HEK293 (cell line): ENCODE measurements around the gene NMNAT2.
A peak's percentile ranks its signal among the peaks of the same experiment; 100 is the strongest.

Experiments
- CTCF ChIA-PET: fragments of 350-600 bp; formaldehyde crosslinking; extraction: SDS; loops from one replicate; lab custom pipeline; 2021; ENCODE audit warnings: antibody characterized with exemption; lab: Yijun Ruan, JAX
- POLR2A ChIA-PET: fragments of 300-600 bp; formaldehyde crosslinking; extraction: SDS; loops from one replicate; lab custom pipeline; 2020; ENCODE audit warnings: antibody characterized with exemption, inconsistent platforms; lab: Yijun Ruan, JAX
- H3K27ac ChIP-seq: fragments of 200-500 bp; sonication (Bioruptor generic); 2 replicates; pipeline ENCODE4 v1.5.1; 2014; ENCODE audit warnings: low read depth, low read length, control low read depth, inconsistent platforms; ENCODE audit errors: extremely low read depth
- H3K36me3 ChIP-seq, 2 experiments: fragments of 200-500 bp in 1 of 2; sonication (Bioruptor generic) in 1 of 2; 1 replicate in 1 of 2; 2 replicates in 1 of 2; pipeline ENCODE4 v1.5.1; 2014 to 2017; ENCODE audit warnings: inconsistent platforms in 2 of 2, low read length in 2 of 2; ENCODE audit not compliant: control insufficient read depth in 2 of 2, insufficient read depth in 1 of 2
- H3K4me1 ChIP-seq: fragments of 200-500 bp; sonication (Bioruptor generic); 2 replicates; pipeline ENCODE4 v1.5.1; 2014; ENCODE audit warnings: mild to moderate bottlenecking, low read length, inconsistent platforms; ENCODE audit not compliant: control insufficient read depth, insufficient read depth
- H3K4me3 ChIP-seq: 2 replicates; pipeline ENCODE4 v1.5.1; 2011; ENCODE audit warnings: low read depth, mild to moderate bottlenecking, control low read depth, low read length, moderate library complexity
- H3K9me3 ChIP-seq: fragments of 200-500 bp; sonication (Bioruptor generic); 2 replicates; pipeline ENCODE4 v1.5.1; 2014; ENCODE audit warnings: low read depth, low read length, inconsistent platforms; ENCODE audit not compliant: control insufficient read depth, insufficient read depth
- EGR2 ChIP-seq: fragments of 450-650 bp; formaldehyde crosslinking; IDR thresholded peaks from 2 replicates; pipeline ENCODE4 v1.5.1; 2016; ENCODE audit warnings: low read depth, missing biosample characterization, missing genetic modification characterization
- FEZF1 ChIP-seq: fragments of 450-650 bp; formaldehyde crosslinking; IDR thresholded peaks from 2 replicates; pipeline ENCODE4 v1.5.1; 2016; ENCODE audit warnings: missing biosample characterization, missing genetic modification characterization
- GLIS1 ChIP-seq: fragments of 450-650 bp; formaldehyde crosslinking; IDR thresholded peaks from 2 replicates; pipeline ENCODE4 v1.5.1; 2016; ENCODE audit warnings: missing biosample characterization, missing genetic modification characterization
- OSR2 ChIP-seq: fragments of 450-650 bp; formaldehyde crosslinking; IDR thresholded peaks from 2 replicates; pipeline ENCODE4 v1.5.1; 2016; ENCODE audit warnings: missing biosample characterization, missing genetic modification characterization
- PRDM10 ChIP-seq: fragments of 450-650 bp; formaldehyde crosslinking; IDR thresholded peaks from 2 replicates; pipeline ENCODE4 v1.5.1; 2016; ENCODE audit warnings: missing biosample characterization, missing genetic modification characterization
- RBAK ChIP-seq: fragments of 450-650 bp; formaldehyde crosslinking; IDR thresholded peaks from 2 replicates; pipeline ENCODE4 v1.5.1; 2016; ENCODE audit warnings: missing biosample characterization, missing genetic modification characterization
- SETDB1 ChIP-seq: IDR thresholded peaks from one replicate; pipeline ENCODE4 v1.6.1; 2017; ENCODE audit warnings: mild to moderate bottlenecking, low read length, moderate library complexity, mixed read lengths; ENCODE audit not compliant: insufficient read length
- WT1 ChIP-seq: fragments of 450-650 bp; formaldehyde crosslinking; IDR thresholded peaks from 2 replicates; pipeline ENCODE4 v1.5.1; 2016; ENCODE audit warnings: missing biosample characterization, missing genetic modification characterization
- ZBTB11 ChIP-seq: fragments of 450-650 bp; formaldehyde crosslinking; conservative IDR thresholded peaks from 2 replicates; pipeline ENCODE4 v1.5.1; 2016; ENCODE audit warnings: low read depth, missing biosample characterization, missing genetic modification characterization
- ZFHX2 ChIP-seq: fragments of 450-650 bp; formaldehyde crosslinking; conservative IDR thresholded peaks from 2 replicates; pipeline ENCODE4 v1.5.1; 2016; ENCODE audit warnings: missing biosample characterization, missing genetic modification characterization
- ZNF121 ChIP-seq: fragments of 450-650 bp; formaldehyde crosslinking; IDR thresholded peaks from 2 replicates; pipeline ENCODE4 v1.5.1; 2016; ENCODE audit warnings: missing biosample characterization, missing genetic modification characterization
- ZNF274 ChIP-seq, 2 experiments: fragments of 200-500 bp in 1 of 2; fragments of 450-650 bp in 1 of 2; sonication (Bioruptor generic) in 1 of 2; formaldehyde crosslinking in 1 of 2; IDR thresholded peaks; 2 replicates each; pipeline versions ENCODE4 v1.5.1 to v1.6.1; 2014 to 2016; ENCODE audit warnings: borderline replicate concordance in 1 of 2, inconsistent platforms in 1 of 2, low read length in 1 of 2, missing biosample characterization in 1 of 2, missing genetic modification characterization in 1 of 2
- ZNF362 ChIP-seq: fragments of 450-650 bp; formaldehyde crosslinking; IDR thresholded peaks from 2 replicates; pipeline ENCODE4 v1.5.1; 2016; ENCODE audit warnings: missing biosample characterization, missing genetic modification characterization
- ZNF398 ChIP-seq: fragments of 450-650 bp; formaldehyde crosslinking; IDR thresholded peaks from 2 replicates; pipeline ENCODE4 v1.5.1; 2017; ENCODE audit warnings: missing biosample characterization, missing genetic modification characterization
- ZNF561 ChIP-seq: fragments of 450-650 bp; IDR thresholded peaks from 2 replicates; pipeline ENCODE4 v1.5.1; 2018; ENCODE audit warnings: missing biosample characterization, missing genetic modification characterization, borderline replicate concordance
- ZNF600 ChIP-seq: fragments of 450-650 bp; formaldehyde crosslinking; IDR thresholded peaks from 2 replicates; pipeline ENCODE4 v1.5.1; 2016; ENCODE audit warnings: missing biosample characterization, missing genetic modification characterization
- ZNF623 ChIP-seq: fragments of 450-650 bp; formaldehyde crosslinking; IDR thresholded peaks from 2 replicates; pipeline ENCODE4 v1.5.1; 2016; ENCODE audit warnings: missing biosample characterization, missing genetic modification characterization
- ZNF639 ChIP-seq: fragments of 450-650 bp; formaldehyde crosslinking; IDR thresholded peaks from 2 replicates; pipeline ENCODE4 v1.5.1; 2016; ENCODE audit warnings: missing biosample characterization, missing genetic modification characterization
- ZNF654 ChIP-seq: fragments of 450-650 bp; formaldehyde crosslinking; IDR thresholded peaks from 2 replicates; pipeline ENCODE4 v1.5.1; 2016; ENCODE audit warnings: low read depth, missing biosample characterization, missing genetic modification characterization
- ZNF660 ChIP-seq: fragments of 450-650 bp; IDR thresholded peaks from 2 replicates; pipeline ENCODE4 v1.5.1; 2018; ENCODE audit warnings: missing biosample characterization, mild to moderate bottlenecking, missing genetic modification characterization
- ZNF664 ChIP-seq: fragments of 450-650 bp; formaldehyde crosslinking; IDR thresholded peaks from 2 replicates; pipeline ENCODE4 v1.5.1; 2016; ENCODE audit warnings: missing biosample characterization, missing genetic modification characterization
- ZNF677 ChIP-seq: fragments of 450-650 bp; IDR thresholded peaks from 2 replicates; pipeline ENCODE4 v1.5.0; 2018; ENCODE audit warnings: missing biosample characterization, mild to moderate bottlenecking, missing genetic modification characterization, moderate library complexity
- ZNF777 ChIP-seq: fragments of 450-650 bp; formaldehyde crosslinking; IDR thresholded peaks from 2 replicates; pipeline ENCODE4 v1.5.1; 2017; ENCODE audit warnings: missing biosample characterization, missing genetic modification characterization, borderline replicate concordance
- ZNF791 ChIP-seq: fragments of 450-650 bp; formaldehyde crosslinking; IDR thresholded peaks from 2 replicates; pipeline ENCODE4 v1.5.1; 2016; ENCODE audit warnings: missing biosample characterization, missing genetic modification characterization
- ZSCAN16 ChIP-seq: fragments of 450-650 bp; formaldehyde crosslinking; IDR thresholded peaks from 2 replicates; pipeline ENCODE4 v1.5.1; 2016; ENCODE audit warnings: missing biosample characterization, missing genetic modification characterization

NMNAT2 gene

GRCh38 chr1:183237046-183237445 is 181.1 kb downstream of the NMNAT2 start (continued):
- TF ChIP-seq ZBTB11 (tag by site-specific recombination), result no peak
- no peak for TF ChIP-seq ZNF639 (tag by site-specific recombination)
- TF ChIP-seq ZNF791, result no peak
- no peak for TF ChIP-seq ZNF561 (tag by site-specific recombination)
- TF ChIP-seq ZNF777 (tag by site-specific recombination), result no peak
- no peak for TF ChIP-seq GLIS1 (tag by site-specific recombination)
- TF ChIP-seq ZNF623 (tag by site-specific recombination), result no peak

GRCh38 chr1:183236158-183236725 is 181.9 kb downstream of the NMNAT2 start:
- ChIA-PET POLR2A (no interaction called here), CTCF (interaction anchor here (1.8 to 10.3 kb wide), 2 partner anchors 12 to 203 kb away, joined by 5 to 135 read pairs; no protein-coding TSS in a partner anchor)
- H3K27ac ChIP-seq, result no peak overlapping the region
- peaks cover 6% of the 10 kb centered on the region for H3K4me1 ChIP-seq
- H3K4me3 ChIP-seq, result no peak overlapping the region
- no peaks in the 10 kb centered on the region for H3K36me3 ChIP-seq
- no peaks in the 10 kb centered on the region for H3K9me3 ChIP-seq
- TF ChIP-seq ZSCAN16 (no peak), ZNF664 (tag by site-specific recombination) (no peak), ZNF600 (no peak), ZNF660 (tag by site-specific recombination) (no peak), ZFHX2 (peak; percentile 74), RBAK (tag by site-specific recombination) (no peak), EGR2 (tag by site-specific recombination) (peak; percentile 78), WT1 (tag by site-specific recombination) (no peak), SETDB1 (no peak), ZNF654 (tag by site-specific recombination) (no peak), ZNF398 (tag by site-specific recombination) (no peak), ZNF274 (IDR thresholded peaks at IDR 0.05; ENCODE audit: low read length) (no peak), ZNF274 (tag by site-specific recombination; IDR thresholded peaks at IDR 0.05; ENCODE audit: borderline replicate concordance) (no peak), PRDM10 (0 out of 2 replicates have a peak, but pooled peaks have one; percentile 24), ZNF677 (tag by site-specific recombination) (no peak), OSR2 (no peak), ZNF121 (tag by site-specific recombination) (peak; percentile 45; the same call in 1 of the 2 replicates), FEZF1 (no peak), ZNF362 (tag by site-specific recombination) (no peak)
